Gastroesophageal sphincter (tissue), 3 donors: ENCODE measurements around the gene GIMAP6.

Source experiments
- CTCF ChIP-seq, 4 experiments: fragments of 200-600 bp in 2 of 4; fragments of 450-650 bp in 2 of 4; sonication (generic) in 1 of 4; IDR thresholded peaks; one replicate each; pipeline ENCODE4 v1.5.1; 2017 to 2019; ENCODE audit warnings: antibody characterized with exemption in 4 of 4, mild to moderate bottlenecking in 2 of 4, moderate library complexity in 2 of 4
- POLR2A ChIP-seq, 2 donors: fragments of 450-650 bp; IDR thresholded peaks; one replicate each; pipeline ENCODE4 v1.6.1; 2017; ENCODE audit warnings: antibody characterized with exemption in 2 of 2, mild to moderate bottlenecking in 2 of 2, moderate library complexity in 1 of 2

GRCh38 chr7:150627959-150628358 is 4.2 kb downstream of the GIMAP6 start:
- TF ChIP-seq POLR2A (IDR thresholded peaks at IDR 0.05) (no peak), CTCF (IDR thresholded peaks at IDR 0.05) (no peak)
